ENCODE results near the gene PRICKLE3. TPM values are rescaled to one million over a fixed set of nuclear protein-coding genes. Genes with fewer than 3 reads are reported as not detected.

PRICKLE3 gene
- total and polyA plus RNA-seq, 8 donors = 3.7 to 65.1 (median 7.1) TPM

- DNase-seq = peak in 1 of 2 donors; percentile 36
- Histone ChIP-seq H3K9me3 (peaks cover 0 to 5% (median 0%) of the 10 kb centered on the region in 4 donors), H3K4me1 (peaks cover 9 to 26% (median 16%) of the 10 kb centered on the region in 4 donors), H3K4me3 (peak overlapping the region in 3 of 4 donors; percentile 48 to 58 (median 57)), H3K27me3 (no peaks in the 10 kb centered on the region), H3K36me3 (peaks cover 4 to 40% (median 30%) of the 10 kb centered on the region in 4 donors), H3K27ac (peak overlapping the region in 3 of 5 donors; percentile 82 to 86 (median 86))
- intact Hi-C loops (cut with DNase I; ENCODE audit: low total_unique reads) = no loop called here
- 76 to 89% (median 84%) methylated on average over 6 to 18 of the region's 18 CpGs for WGBS, 5 donors
- TF ChIP-seq POLR2AphosphoS5 (IDR thresholded peaks at IDR 0.05) (no peak), EP300 (IDR thresholded peaks at IDR 0.05) (no peak), CTCF (IDR thresholded peaks at IDR 0.05) (no peak), POLR2A (IDR thresholded peaks at IDR 0.05) (no peak)
Observed at GRCh38 chrX:49183701-49184281, 2.4 kb downstream of the PRICKLE3 start.

GRCh38 chrX:49179358-49179757, 6.8 kb downstream of the PRICKLE3 start:
- H3K27me3 ChIP-seq = no peaks in the 10 kb centered on the region
- WGBS, 5 donors = 81 to 100% (median 96%) methylated on average over 1 to 2 of the region's 2 CpGs
- H3K9me3 ChIP-seq = peaks cover 0 to 5% (median 0%) of the 10 kb centered on the region in 4 donors
- H3K27ac ChIP-seq = no peak overlapping the region
- intact Hi-C loops (cut with DNase I; ENCODE audit: low total_unique reads) = no loop called here
- peaks cover 3 to 40% (median 18%) of the 10 kb centered on the region in 4 donors for H3K4me1 ChIP-seq
- no peak for TF ChIP-seq POLR2AphosphoS5 (IDR thresholded peaks at IDR 0.05)
- no peak for TF ChIP-seq CTCF (IDR thresholded peaks at IDR 0.05)
- no peak for TF ChIP-seq POLR2A (IDR thresholded peaks at IDR 0.05)
- no peak for TF ChIP-seq EP300 (IDR thresholded peaks at IDR 0.05)
- DNase-seq = no peak
- peaks cover 4 to 69% (median 61%) of the 10 kb centered on the region in 4 donors for H3K36me3 ChIP-seq
- H3K4me3 ChIP-seq = no peak overlapping the region

GRCh38 chrX:49178537-49178936, 7.6 kb downstream of the PRICKLE3 start:
- H3K4me1 ChIP-seq = peaks cover 0 to 39% (median 15%) of the 10 kb centered on the region in 4 donors
- intact Hi-C loops (cut with DNase I; ENCODE audit: low total_unique reads) = no loop called here
- peaks cover 4 to 70% (median 67%) of the 10 kb centered on the region in 4 donors for H3K36me3 ChIP-seq
- TF ChIP-seq EP300 (IDR thresholded peaks at IDR 0.05) (no peak), POLR2AphosphoS5 (IDR thresholded peaks at IDR 0.05) (no peak), CTCF (IDR thresholded peaks at IDR 0.05) (no peak), POLR2A (IDR thresholded peaks at IDR 0.05) (no peak)
- no peak for DNase-seq
- no peak overlapping the region for H3K27ac ChIP-seq
- H3K9me3 ChIP-seq = peaks cover 0 to 5% (median 0%) of the 10 kb centered on the region in 4 donors
- no peak overlapping the region for H3K4me3 ChIP-seq
- 80 to 100% (median 90%) methylated on average over 1 to 3 of the region's 3 CpGs for WGBS, 5 donors
- H3K27me3 ChIP-seq = no peaks in the 10 kb centered on the region

GRCh38 chrX:49177873-49178480, 8.2 kb downstream of the PRICKLE3 start:
- WGBS, 5 donors = 80 to 92% (median 89%) methylated on average over 7 to 23 of the region's 23 CpGs
- DNase-seq = no peak
- TF ChIP-seq EP300 (IDR thresholded peaks at IDR 0.05) (no peak), POLR2AphosphoS5 (IDR thresholded peaks at IDR 0.05) (no peak), CTCF (IDR thresholded peaks at IDR 0.05) (no peak), POLR2A (IDR thresholded peaks at IDR 0.05) (no peak)
- intact Hi-C loops (cut with DNase I; ENCODE audit: low total_unique reads) = no loop called here
- peaks cover 2 to 44% (median 21%) of the 10 kb centered on the region in 4 donors for H3K4me1 ChIP-seq
- H3K4me3 ChIP-seq = no peak overlapping the region
- no peaks in the 10 kb centered on the region for H3K27me3 ChIP-seq
- peaks cover under 1 to 66% (median 64%) of the 10 kb centered on the region in 4 donors for H3K36me3 ChIP-seq
- peaks cover 0 to 5% (median 0%) of the 10 kb centered on the region in 4 donors for H3K9me3 ChIP-seq
- H3K27ac ChIP-seq = peak overlapping the region in 2 of 5 donors; percentile 75 to 77
